Daoy (cell line): Measurements from ENCODE around the gene FARP2. TPM values are rescaled to one million over a fixed set of nuclear protein-coding genes. Genes with fewer than 3 reads are reported as not detected.

Experiments used
- DNase-seq: peaks from one replicate; pipeline ENCODE4 v3.0.0-alpha.2; 2015; ENCODE audit warnings: low read depth
- total RNA-seq: library from RNA; depleted of rRNA; stranded (reverse); fragments of >200 nt; shearing (Covaris generic); gene quantifications from 2 replicates; pipeline ENCODE4 v1.2.3, GENCODE V29; 2014

The FARP2 gene
- total RNA-seq, 1 experiment from 2014 or later: 22.6 TPM

DNA sequence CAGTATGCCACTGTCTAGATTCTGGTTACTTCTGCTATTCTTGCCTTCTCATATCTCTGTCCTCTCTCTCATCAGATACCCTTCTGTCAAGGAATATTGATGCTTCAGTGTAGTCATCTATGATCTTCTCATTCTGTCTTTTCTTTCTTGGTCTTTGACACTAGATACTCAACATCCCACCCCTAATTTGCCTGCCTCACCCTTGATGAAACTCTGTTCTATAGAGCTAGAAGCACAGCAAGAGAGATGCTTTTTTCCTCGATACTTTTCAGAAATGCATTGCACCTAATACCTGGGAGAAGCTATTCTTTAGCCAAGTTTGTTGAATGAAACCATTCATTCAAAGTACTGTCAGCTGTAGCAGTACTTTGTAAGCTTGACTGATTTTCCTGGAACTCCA is 30.8 kb upstream of the FARP2 start:
- DNase-seq: no peak

GRCh38 chr2:241329669-241330615 is 26.1 kb upstream of the FARP2 start:
- no peak for DNase-seq

DNA sequence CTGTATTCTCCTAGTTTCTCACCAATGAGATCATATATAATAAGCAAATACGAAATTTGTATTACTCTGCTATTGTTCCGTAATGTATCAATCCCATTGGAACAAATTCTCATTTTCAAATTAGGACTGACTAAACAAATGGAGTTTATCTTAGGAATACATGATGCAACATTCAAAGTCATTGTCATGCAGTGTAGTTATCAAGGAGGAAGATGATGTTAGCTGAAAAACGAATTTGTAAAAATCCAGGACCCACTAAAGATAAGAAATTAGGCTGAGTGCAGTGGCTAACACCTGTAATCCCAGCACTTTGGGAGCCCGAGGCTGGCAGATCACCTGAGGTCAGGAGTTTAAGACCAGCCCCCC is 25.5 kb upstream of the FARP2 start:
- DNase-seq: no peak

DNA sequence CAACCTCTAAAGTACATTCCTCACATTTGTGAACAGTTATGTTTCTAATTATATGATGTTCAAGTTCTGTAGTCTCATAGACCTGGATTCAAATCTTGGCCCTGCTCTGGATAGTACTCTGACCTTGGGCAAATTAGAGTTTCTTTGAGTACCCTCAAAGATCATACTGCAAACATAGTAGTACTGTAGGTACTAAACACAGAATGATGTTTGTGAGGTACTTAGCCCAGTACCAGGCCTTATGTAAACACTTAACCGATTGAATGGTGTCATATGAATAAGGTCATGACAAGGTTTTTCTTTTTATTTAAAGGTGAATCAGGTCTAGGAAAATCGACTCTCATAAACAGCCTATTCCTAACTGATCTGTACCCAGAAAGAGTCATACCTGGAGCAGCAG is 21.3 kb upstream of the FARP2 start:
- no peak for DNase-seq

GRCh38 chr2:241339839-241340630 is 16.1 kb upstream of the FARP2 start:
- DNase-seq: no peak

- no peak for DNase-seq
Measured at GRCh38 chr2:241340631-241341163, 15.4 kb upstream of the FARP2 start.

GRCh38 chr2:241344925-241345651 is 11.0 kb upstream of the FARP2 start:
- no peak for DNase-seq

DNA sequence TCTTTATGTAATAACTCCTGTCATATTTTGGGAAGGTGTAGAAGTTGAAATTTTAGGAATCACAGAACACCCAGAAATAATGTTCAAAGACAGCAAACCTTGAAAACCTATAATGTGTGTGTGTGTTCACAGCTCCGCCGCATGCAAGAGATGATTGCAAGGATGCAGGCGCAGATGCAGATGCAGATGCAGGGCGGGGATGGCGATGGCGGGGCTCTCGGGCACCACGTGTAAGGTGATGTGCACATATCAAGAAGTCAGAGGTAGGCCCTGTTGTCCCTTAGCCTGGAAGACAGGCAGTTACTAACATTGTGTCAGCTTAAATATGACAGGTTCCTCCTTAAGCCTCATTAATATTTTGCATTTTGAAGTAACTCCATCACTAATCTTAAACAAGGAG is 6.1 kb upstream of the FARP2 start:
- no peak for DNase-seq

DNA sequence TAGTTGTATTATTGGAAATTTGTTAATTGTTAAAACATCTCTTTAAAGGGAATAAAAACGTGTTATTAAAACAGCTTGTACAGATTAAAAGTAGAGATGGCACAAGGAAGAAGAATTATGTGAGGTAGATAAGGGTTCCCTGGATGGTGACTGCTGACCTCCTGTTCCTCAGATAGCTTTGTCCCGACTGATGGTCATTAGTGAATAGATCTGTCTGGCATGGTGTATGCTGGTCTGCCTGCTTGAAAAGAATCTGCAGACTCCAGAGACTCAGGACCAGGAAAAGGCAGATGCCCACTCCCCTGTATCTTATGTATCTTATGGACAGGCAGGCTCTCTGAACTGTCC is 5.6 kb upstream of the FARP2 start:
- no peak for DNase-seq

GRCh38 chr2:241350878-241351639 is 5.0 kb upstream of the FARP2 start:
- DNase-seq: no peak

DNA sequence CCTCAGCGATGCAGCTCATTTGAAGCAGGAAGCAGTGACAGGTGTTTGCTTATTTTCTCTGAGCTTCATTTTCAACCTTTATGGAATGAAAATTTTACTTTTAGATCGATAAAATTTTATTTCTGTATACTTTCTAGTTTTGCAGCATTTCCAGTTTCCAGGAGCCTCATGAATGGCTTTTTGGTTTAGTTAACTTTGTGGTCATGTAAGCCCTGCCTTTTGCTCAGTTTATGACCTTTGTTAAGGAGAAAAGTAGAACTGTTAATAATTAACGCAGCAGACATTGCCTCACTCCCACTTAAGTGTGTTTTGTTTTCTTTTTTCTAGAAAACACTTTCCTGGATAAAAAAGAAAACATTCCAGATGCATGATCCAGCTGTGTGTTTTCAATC is 4.4 kb upstream of the FARP2 start:
- no peak for DNase-seq

DNA sequence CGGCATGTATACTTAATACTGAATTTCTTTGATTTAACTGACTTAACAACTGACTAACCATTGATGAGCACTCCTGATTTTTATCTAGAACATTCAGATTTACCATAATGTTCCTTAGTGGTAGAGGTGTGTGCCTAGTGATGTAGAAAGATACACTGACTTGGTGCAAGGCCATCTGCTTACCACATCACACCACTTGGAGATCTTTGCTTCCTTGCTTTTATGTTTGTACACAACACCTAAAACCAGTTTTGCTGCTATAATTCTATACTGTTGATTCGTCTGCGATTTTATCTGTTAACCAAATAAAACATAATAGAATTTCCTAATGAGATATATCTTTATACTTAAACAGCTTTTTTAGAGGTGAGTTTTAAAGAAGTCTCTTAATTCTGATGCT is 3.9 kb upstream of the FARP2 start:
- no peak for DNase-seq

- DNase-seq: peak; percentile 63
Measured at GRCh38 chr2:241354668-241355658, 1.1 kb upstream of the FARP2 start.

GRCh38 chr2:241356871-241357260 is 781 bp downstream of the FARP2 start:
- DNase-seq: no peak

GRCh38 chr2:241357531-241357930 is 1.4 kb downstream of the FARP2 start:
- DNase-seq: no peak

DNA sequence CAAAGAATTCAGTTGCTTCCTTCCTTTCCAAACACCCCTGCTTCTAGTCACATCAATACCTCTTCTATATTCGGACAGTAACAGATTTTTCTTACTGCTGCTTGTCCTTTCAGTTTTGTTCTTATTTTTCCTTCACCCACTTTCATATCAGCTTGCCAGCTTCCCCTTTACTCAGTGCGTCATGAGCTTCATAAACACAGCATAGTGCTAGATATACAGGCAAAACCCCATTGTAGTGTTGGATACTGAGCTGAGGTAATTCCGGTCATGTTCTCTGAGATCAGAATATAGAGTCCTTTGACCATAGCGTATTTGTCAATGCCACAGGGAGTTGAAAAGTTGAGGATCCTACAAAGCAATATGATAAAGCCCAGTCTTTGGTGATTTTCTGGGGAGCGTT is 2.4 kb downstream of the FARP2 start:
- no peak for DNase-seq

GRCh38 chr2:241359481-241360045 is 3.5 kb downstream of the FARP2 start:
- no peak for DNase-seq

- no peak for DNase-seq
Measured at GRCh38 chr2:241363426-241363825, 7.3 kb downstream of the FARP2 start.

- no peak for DNase-seq
Measured at GRCh38 chr2:241364781-241365180, 8.7 kb downstream of the FARP2 start.

DNA sequence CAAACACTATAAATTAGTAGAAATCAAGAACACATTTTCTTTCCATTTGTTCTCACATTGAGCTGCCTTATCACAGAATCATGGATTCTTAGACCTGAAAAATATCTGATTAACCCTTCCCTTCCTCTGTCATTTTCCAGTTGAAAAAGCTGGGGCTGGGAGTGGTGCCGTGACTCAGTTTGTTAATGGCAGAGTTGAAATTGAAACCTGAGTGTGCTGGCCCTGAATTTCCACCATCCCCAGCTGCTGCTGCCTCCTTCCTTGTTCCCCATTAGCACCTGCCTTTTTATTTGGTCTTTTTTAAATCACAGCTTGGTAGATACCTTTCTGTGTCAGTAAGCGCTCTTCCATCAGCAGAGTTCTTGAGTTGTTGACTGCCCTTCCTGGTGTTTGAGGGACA is 10.6 kb downstream of the FARP2 start:
- no peak for DNase-seq
